ENCODE data around the gene ZNF609. TPM values are rescaled to one million over a fixed set of nuclear protein-coding genes. Genes with fewer than 3 reads are reported as not detected.

Gene ZNF609
- polyA plus RNA-seq, 1 donor from 2014 or later: 11.8 TPM

GRCh38 chr15:64683378-64683777, 223.0 kb downstream of the ZNF609 start:
- Histone ChIP-seq H3K27me3 (ENCODE audit: insufficient read depth, low read depth, low read length) (no peaks in the 10 kb centered on the region), H3F3A (ENCODE audit: insufficient read depth, low read length, poor library complexity, severe bottlenecking) (peaks cover 4% of the 10 kb centered on the region), H3K9ac (ENCODE audit: low read length) (no peak overlapping the region), H4K20me1 (ENCODE audit: insufficient read depth) (no peaks in the 10 kb centered on the region), H3K36me3 (ENCODE audit: insufficient read depth, low read length) (peaks cover 9% of the 10 kb centered on the region), H3K27ac (ENCODE audit: low read length) (no peak overlapping the region), H2AFZ (ENCODE audit: low read depth, low read length) (no peak overlapping the region), H3K4me2 (ENCODE audit: low read length) (no peak overlapping the region), H3K4me3 (ENCODE audit: low read length) (no peak overlapping the region), H3K79me2 (replicated peaks; ENCODE audit: insufficient read depth, low read length) (no peaks in the 10 kb centered on the region), H3K9me2 (ENCODE audit: insufficient read depth, low read length) (no peaks in the 10 kb centered on the region), H3K9me3 (ENCODE audit: low read length) (no peaks in the 10 kb centered on the region)
- TF ChIP-seq, protein P1, sequence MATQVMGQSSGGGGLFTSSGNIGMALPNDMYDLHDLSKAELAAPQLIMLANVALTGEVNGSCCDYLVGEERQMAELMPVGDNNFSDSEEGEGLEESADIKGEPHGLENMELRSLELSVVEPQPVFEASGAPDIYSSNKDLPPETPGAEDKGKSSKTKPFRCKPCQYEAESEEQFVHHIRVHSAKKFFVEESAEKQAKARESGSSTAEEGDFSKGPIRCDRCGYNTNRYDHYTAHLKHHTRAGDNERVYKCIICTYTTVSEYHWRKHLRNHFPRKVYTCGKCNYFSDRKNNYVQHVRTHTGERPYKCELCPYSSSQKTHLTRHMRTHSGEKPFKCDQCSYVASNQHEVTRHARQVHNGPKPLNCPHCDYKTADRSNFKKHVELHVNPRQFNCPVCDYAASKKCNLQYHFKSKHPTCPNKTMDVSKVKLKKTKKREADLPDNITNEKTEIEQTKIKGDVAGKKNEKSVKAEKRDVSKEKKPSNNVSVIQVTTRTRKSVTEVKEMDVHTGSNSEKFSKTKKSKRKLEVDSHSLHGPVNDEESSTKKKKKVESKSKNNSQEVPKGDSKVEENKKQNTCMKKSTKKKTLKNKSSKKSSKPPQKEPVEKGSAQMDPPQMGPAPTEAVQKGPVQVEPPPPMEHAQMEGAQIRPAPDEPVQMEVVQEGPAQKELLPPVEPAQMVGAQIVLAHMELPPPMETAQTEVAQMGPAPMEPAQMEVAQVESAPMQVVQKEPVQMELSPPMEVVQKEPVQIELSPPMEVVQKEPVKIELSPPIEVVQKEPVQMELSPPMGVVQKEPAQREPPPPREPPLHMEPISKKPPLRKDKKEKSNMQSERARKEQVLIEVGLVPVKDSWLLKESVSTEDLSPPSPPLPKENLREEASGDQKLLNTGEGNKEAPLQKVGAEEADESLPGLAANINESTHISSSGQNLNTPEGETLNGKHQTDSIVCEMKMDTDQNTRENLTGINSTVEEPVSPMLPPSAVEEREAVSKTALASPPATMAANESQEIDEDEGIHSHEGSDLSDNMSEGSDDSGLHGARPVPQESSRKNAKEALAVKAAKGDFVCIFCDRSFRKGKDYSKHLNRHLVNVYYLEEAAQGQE (IDR thresholded peaks at IDR 0.05; ENCODE audit: borderline replicate concordance): no peak
- TF ChIP-seq RAD21 (conservative IDR thresholded peaks at IDR 0.05) (no peak), MXI1 (conservative IDR thresholded peaks at IDR 0.05; ENCODE audit: poor library complexity, severe bottlenecking) (no peak), POLR2AphosphoS5 (IDR thresholded peaks at IDR 0.05) (no peak), EZH2 (IDR thresholded peaks at IDR 0.05; ENCODE audit: borderline replicate concordance, insufficient read depth, low read length, poor library complexity, severe bottlenecking) (no peak), EP300 (conservative IDR thresholded peaks at IDR 0.05; ENCODE audit: poor library complexity, severe bottlenecking) (no peak)

GRCh38 chr15:64685230-64685888, 225.0 kb downstream of the ZNF609 start:
- H3K79me2 ChIP-seq (replicated peaks; ENCODE audit: insufficient read depth, low read length): no peaks in the 10 kb centered on the region
- no peaks in the 10 kb centered on the region for H3K9me2 ChIP-seq (ENCODE audit: insufficient read depth, low read length)
- H3K4me2 ChIP-seq (ENCODE audit: low read length): no peak overlapping the region
- H2AFZ ChIP-seq (ENCODE audit: low read depth, low read length): no peak overlapping the region
- H3F3A ChIP-seq (ENCODE audit: insufficient read depth, low read length, poor library complexity, severe bottlenecking): peaks cover 4% of the 10 kb centered on the region
- H3K36me3 ChIP-seq (ENCODE audit: insufficient read depth, low read length): peaks cover 12% of the 10 kb centered on the region
- no peak overlapping the region for H3K4me3 ChIP-seq (ENCODE audit: low read length)
- H3K9ac ChIP-seq (ENCODE audit: low read length): no peak overlapping the region
- TF ChIP-seq POLR2AphosphoS5 (IDR thresholded peaks at IDR 0.05) (peak; percentile 16), EP300 (conservative IDR thresholded peaks at IDR 0.05; ENCODE audit: poor library complexity, severe bottlenecking) (no peak)
- no peaks in the 10 kb centered on the region for H4K20me1 ChIP-seq (ENCODE audit: insufficient read depth)
- H3K27me3 ChIP-seq (ENCODE audit: insufficient read depth, low read depth, low read length): no peaks in the 10 kb centered on the region
- H3K27ac ChIP-seq (ENCODE audit: low read length): no peak overlapping the region
- H3K9me3 ChIP-seq (ENCODE audit: low read length): no peaks in the 10 kb centered on the region

DNA sequence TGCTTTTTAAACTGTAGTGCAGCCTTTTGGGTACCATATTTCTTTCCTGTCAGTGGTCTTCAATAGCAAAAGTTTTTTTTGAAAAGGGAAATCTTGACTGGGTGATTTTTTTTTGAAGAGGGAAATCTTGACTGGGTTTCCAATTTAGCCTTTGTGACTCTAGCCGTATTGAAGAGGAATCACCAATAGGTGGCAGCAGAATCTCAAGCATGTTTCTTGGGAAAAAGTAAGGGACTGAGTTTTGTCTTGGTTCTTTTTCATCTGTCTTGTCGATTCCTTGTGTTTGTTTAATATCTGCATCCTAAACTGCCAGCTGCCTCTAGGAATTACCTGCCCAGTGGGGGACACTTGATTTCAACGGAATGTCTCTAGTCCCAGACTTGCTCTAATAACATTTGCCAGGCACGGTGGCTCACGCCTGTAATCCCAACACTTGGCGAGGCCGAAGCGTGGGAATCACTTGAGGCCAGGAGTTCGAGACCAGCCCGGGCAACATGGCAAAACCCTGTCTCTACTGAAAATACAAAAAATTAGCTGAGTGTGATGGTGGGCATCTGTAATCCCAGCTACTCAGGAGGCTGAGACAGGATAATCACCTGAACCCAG, 225.9 kb downstream of the ZNF609 start:
- H3K4me3 ChIP-seq (ENCODE audit: low read length): no peak overlapping the region
- H3K9me3 ChIP-seq (ENCODE audit: low read length): no peaks in the 10 kb centered on the region
- no peaks in the 10 kb centered on the region for H3K79me2 ChIP-seq (replicated peaks; ENCODE audit: insufficient read depth, low read length)
- H3K4me2 ChIP-seq (ENCODE audit: low read length): no peak overlapping the region
- peaks cover 4% of the 10 kb centered on the region for H3F3A ChIP-seq (ENCODE audit: insufficient read depth, low read length, poor library complexity, severe bottlenecking)
- H2AFZ ChIP-seq (ENCODE audit: low read depth, low read length): no peak overlapping the region
- H3K27me3 ChIP-seq (ENCODE audit: insufficient read depth, low read depth, low read length): no peaks in the 10 kb centered on the region
- H3K9me2 ChIP-seq (ENCODE audit: insufficient read depth, low read length): no peaks in the 10 kb centered on the region
- no peak overlapping the region for H3K9ac ChIP-seq (ENCODE audit: low read length)
- H3K36me3 ChIP-seq (ENCODE audit: insufficient read depth, low read length): peaks cover 14% of the 10 kb centered on the region
- H4K20me1 ChIP-seq (ENCODE audit: insufficient read depth): no peaks in the 10 kb centered on the region
- no peak for TF ChIP-seq EZH2 (IDR thresholded peaks at IDR 0.05; ENCODE audit: borderline replicate concordance, insufficient read depth, low read length, poor library complexity, severe bottlenecking)
- peak; percentile 84 for TF ChIP-seq RAD21 (conservative IDR thresholded peaks at IDR 0.05)
- peak; percentile 87 for TF ChIP-seq CTCF (IDR thresholded peaks at IDR 0.05; ENCODE audit: poor library complexity, severe bottlenecking)
- TF ChIP-seq, protein P1 (IDR thresholded peaks at IDR 0.05; ENCODE audit: borderline replicate concordance): no peak
- peak; percentile 81 for TF ChIP-seq SMC3 (conservative IDR thresholded peaks at IDR 0.05; ENCODE audit: poor library complexity)
- H3K27ac ChIP-seq (ENCODE audit: low read length): no peak overlapping the region

All from neural cell (in vitro differentiated cells).